Osteocyte (in vitro differentiated cells): ENCODE measurements around the gene MMRN1. TPM values are rescaled to one million over a fixed set of nuclear protein-coding genes. Genes with fewer than 3 reads are reported as not detected.

Experiments used
- DNase-seq: peaks from one replicate; pipeline ENCODE4 v3.0.0; 2021; ENCODE audit warnings: mixed read lengths; ENCODE audit not compliant: unreplicated experiment; ENCODE audit errors: extremely low spot score
- H3K27ac Mint-ChIP-seq: one replicate; pipeline ENCODE4 v1.8.0; 2021; ENCODE audit warnings: mild to moderate bottlenecking, mixed read lengths; ENCODE audit not compliant: unreplicated experiment
- H3K27me3 Mint-ChIP-seq: one replicate; pipeline ENCODE4 v1.8.0; 2021; ENCODE audit warnings: mixed read lengths; ENCODE audit not compliant: unreplicated experiment
- H3K36me3 Mint-ChIP-seq: one replicate; pipeline ENCODE4 v1.8.0; 2021; ENCODE audit warnings: mixed read lengths; ENCODE audit not compliant: unreplicated experiment
- H3K4me1 Mint-ChIP-seq: one replicate; pipeline ENCODE4 v1.8.0; 2021; ENCODE audit warnings: mixed read lengths; ENCODE audit not compliant: unreplicated experiment
- H3K4me3 Mint-ChIP-seq: one replicate; pipeline ENCODE4 v1.8.0; 2021; ENCODE audit warnings: mild to moderate bottlenecking, moderate library complexity, mixed read lengths; ENCODE audit not compliant: unreplicated experiment
- H3K9me3 Mint-ChIP-seq: one replicate; pipeline ENCODE4 v1.8.0; 2021; ENCODE audit warnings: mixed read lengths; ENCODE audit not compliant: unreplicated experiment
- total RNA-seq: library from RNA; stranded (reverse); gene quantifications from 2 replicates; pipeline ENCODE4 v1.2.1, GENCODE V29; 2021
- TF ChIP-seq, protein P1 (sequence below): fragments of 200-600 bp; sonication (generic); IDR thresholded peaks from 2 replicates; pipeline ENCODE4 v1.5.0; 2021; ENCODE audit warnings: antibody characterized with exemption, mild to moderate bottlenecking, moderate library complexity

The MMRN1 gene
- total RNA-seq, 1 donor from 2014 or later: not detected

DNA sequence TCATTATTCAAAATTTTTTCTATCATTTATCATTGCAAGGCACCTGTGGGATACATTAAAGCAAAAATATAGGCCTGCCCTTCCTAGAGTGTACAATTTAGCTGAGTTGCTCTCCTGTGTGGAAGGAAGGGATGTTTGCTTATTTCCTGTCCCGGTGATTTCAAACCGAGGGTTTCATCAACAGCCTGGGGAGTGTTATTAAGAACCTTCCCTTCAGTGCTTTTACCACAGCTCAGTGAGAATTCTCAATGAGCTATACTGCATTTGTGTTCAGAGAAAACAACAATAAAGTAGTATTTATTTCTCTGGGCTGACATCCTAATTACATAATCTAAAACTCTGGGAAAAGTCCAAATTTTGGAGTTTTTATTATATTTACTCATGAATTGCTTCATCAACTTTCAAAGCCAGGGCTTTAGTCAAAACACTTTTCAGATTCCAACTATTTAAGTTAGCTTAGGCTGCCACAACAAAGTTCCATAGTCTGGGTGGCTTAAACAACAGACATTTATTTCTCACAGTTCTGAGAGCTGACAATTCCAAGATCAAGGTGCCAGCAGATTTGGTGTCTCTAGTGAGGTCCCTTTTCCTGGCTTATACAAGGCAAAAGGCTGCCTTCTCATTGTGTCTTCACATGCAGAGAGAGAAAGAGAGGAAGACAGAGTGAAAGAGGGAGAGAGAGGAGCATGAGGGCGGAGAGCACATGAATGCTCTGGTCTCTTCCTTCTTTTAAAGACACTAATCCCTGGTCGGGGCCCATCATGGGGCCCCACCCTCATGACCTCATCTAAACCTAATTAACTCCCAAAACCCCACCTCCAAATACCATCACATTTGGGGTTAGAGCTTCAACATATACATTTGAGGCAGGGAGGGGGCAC is 62.6 kb downstream of the MMRN1 start:
- Mint-ChIP-seq H3K4me3 (no peak overlapping the region), H3K4me1 (no peaks in the 10 kb centered on the region), H3K27me3 (no peaks in the 10 kb centered on the region), H3K36me3 (no peaks in the 10 kb centered on the region), H3K27ac (no peak overlapping the region), H3K9me3 (no peaks in the 10 kb centered on the region)
- no peak for DNase-seq
- TF ChIP-seq, protein P1, sequence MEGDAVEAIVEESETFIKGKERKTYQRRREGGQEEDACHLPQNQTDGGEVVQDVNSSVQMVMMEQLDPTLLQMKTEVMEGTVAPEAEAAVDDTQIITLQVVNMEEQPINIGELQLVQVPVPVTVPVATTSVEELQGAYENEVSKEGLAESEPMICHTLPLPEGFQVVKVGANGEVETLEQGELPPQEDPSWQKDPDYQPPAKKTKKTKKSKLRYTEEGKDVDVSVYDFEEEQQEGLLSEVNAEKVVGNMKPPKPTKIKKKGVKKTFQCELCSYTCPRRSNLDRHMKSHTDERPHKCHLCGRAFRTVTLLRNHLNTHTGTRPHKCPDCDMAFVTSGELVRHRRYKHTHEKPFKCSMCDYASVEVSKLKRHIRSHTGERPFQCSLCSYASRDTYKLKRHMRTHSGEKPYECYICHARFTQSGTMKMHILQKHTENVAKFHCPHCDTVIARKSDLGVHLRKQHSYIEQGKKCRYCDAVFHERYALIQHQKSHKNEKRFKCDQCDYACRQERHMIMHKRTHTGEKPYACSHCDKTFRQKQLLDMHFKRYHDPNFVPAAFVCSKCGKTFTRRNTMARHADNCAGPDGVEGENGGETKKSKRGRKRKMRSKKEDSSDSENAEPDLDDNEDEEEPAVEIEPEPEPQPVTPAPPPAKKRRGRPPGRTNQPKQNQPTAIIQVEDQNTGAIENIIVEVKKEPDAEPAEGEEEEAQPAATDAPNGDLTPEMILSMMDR: no peak

DNA sequence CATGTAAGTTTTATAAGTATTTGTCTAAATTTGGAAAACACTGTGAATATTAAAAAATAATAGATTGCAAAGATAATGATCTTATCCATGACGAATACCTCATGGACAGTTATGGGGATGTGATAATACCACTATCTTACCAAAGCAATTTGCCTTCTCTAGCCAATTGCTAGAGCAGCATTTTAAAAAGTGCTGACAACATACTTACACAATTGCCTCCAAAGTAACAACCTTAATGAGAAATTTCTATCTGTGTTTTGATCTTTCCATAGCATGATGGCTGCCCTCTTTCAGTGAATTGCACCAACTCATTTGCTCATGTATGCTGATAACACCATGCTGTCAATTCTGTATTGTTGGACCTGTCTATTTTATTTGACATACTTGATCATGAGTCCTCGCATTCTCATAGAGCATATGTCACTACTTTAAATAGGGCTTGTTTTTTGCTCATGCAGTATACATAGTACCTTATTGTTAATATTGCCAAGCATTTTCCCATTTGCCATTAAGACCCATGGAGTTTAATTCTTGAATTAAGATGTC is 87.2 kb downstream of the MMRN1 start:
- Mint-ChIP-seq H3K4me1 (no peaks in the 10 kb centered on the region), H3K27me3 (no peaks in the 10 kb centered on the region), H3K9me3 (no peaks in the 10 kb centered on the region), H3K36me3 (no peaks in the 10 kb centered on the region), H3K4me3 (no peak overlapping the region), H3K27ac (no peak overlapping the region)
- TF ChIP-seq, protein P1: no peak
- no peak for DNase-seq

DNA sequence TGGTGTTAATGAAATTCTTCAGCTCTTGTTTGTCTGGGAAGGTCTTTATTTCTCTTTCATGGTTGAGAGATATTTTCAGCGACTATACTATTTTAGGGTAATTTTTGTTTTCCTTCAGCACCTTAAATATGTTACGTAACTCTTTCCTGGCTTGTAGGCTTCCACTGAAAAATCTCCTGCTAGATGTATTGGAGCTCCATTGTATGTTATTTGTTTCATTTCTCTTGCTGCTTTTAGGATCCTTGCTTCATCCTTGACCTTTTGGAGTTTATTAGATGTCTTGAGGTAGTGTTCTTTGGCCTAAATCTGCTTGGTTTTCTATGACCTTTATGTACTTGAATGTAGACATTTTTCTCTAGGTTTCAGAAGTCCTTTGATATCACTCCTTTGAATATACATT is 93.6 kb downstream of the MMRN1 start:
- H3K9me3 Mint-ChIP-seq: no peaks in the 10 kb centered on the region
- H3K36me3 Mint-ChIP-seq: no peaks in the 10 kb centered on the region
- no peak overlapping the region for H3K4me3 Mint-ChIP-seq
- H3K27ac Mint-ChIP-seq: no peak overlapping the region
- H3K4me1 Mint-ChIP-seq: no peaks in the 10 kb centered on the region
- peaks cover 5% of the 10 kb centered on the region for H3K27me3 Mint-ChIP-seq
- DNase-seq: no peak
- TF ChIP-seq, protein P1: no peak

DNA sequence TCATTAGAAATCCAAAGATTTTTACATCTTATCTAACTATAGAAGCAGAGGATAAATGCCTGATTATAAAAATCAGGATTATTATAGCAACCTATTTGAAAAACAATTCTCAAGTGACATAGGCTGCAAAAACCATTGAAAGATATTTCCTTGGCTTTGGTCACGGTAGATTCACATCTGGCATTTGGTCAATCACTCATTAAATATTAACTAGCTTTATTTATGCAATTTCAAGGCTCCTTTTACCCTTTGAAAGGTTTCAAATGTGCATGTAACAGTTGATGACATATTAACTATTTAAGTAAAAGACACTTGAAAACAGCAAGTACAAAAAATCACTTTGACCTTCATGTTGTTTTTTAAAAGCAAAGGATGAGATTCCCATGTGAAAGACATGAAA is 98.1 kb downstream of the MMRN1 start:
- H3K36me3 Mint-ChIP-seq: no peaks in the 10 kb centered on the region
- H3K9me3 Mint-ChIP-seq: no peaks in the 10 kb centered on the region
- peaks cover 9% of the 10 kb centered on the region for H3K27me3 Mint-ChIP-seq
- TF ChIP-seq, protein P1: no peak
- no peaks in the 10 kb centered on the region for H3K4me1 Mint-ChIP-seq
- H3K27ac Mint-ChIP-seq: no peak overlapping the region
- no peak overlapping the region for H3K4me3 Mint-ChIP-seq
- no peak for DNase-seq

DNA sequence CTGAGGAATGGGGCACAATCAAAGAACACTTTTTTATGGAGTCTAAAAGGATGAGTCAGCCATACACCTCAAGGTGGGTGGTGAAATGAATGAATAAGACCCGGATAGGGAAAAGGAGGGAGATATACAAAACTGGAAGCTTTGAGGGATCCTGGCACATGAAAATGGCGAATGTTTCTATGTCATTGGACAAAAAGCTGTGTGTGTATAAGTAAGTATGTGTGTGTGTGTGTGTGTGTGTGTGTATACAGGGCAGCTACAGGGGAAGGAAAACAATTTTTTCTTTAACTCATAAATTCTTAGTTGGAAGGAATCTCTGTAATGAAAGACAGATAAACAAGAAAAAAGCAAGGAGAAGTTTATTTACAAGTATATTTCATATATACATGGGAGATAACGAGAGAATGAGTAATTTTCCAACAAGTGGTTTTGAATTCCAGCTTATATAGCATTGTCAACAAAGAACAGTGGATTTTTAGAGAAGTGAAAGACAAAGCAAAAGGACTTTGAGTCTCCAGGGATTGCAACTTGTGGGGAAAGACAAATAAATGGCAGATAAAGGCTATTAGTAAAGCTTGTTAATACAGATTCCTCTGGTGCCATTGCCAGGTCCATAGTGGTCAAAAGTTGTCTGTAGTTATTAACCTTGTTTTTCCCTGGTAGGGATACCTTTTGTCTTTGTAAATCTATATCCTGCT is 99.7 kb downstream of the MMRN1 start:
- Mint-ChIP-seq H3K4me3 (no peak overlapping the region), H3K27ac (no peak overlapping the region), H3K9me3 (no peaks in the 10 kb centered on the region), H3K36me3 (no peaks in the 10 kb centered on the region), H3K4me1 (no peaks in the 10 kb centered on the region), H3K27me3 (peaks cover 16% of the 10 kb centered on the region)
- TF ChIP-seq, protein P1: no peak
- DNase-seq: no peak
